BLaER1 (cell line): ENCODE data around the gene CER1.
"Not testable (repeated sequence)": the region's sequence is repeated elsewhere in the genome, so short reads cannot be mapped to it uniquely, and the experiment has no call there.

Source experiments
- H3K27ac ChIP-seq: shearing (Covaris generic); formaldehyde crosslinking; 2 replicates; pipeline ENCODE4 v1.8.1; 2022
- H3K27me3 ChIP-seq: shearing (Covaris generic); formaldehyde crosslinking; 2 replicates; pipeline ENCODE4 v1.8.1; 2022
- H3K36me3 ChIP-seq: shearing (Covaris generic); formaldehyde crosslinking; 2 replicates; pipeline ENCODE4 v1.8.1; 2022
- H3K4me1 ChIP-seq: shearing (Covaris generic); formaldehyde crosslinking; 2 replicates; pipeline ENCODE4 v1.8.1; 2022
- H3K4me2 ChIP-seq: shearing (Covaris generic); formaldehyde crosslinking; 2 replicates; pipeline ENCODE4 v1.8.1; 2022
- H3K4me3 ChIP-seq: shearing (Covaris generic); formaldehyde crosslinking; 2 replicates; pipeline ENCODE4 v1.8.1; 2022
- H3K9ac ChIP-seq: shearing (Covaris generic); formaldehyde crosslinking; 2 replicates; pipeline ENCODE4 v1.8.1; 2022
- H3K9me3 ChIP-seq: shearing (Covaris generic); formaldehyde crosslinking; 2 replicates; pipeline ENCODE4 v1.8.1; 2022
- H4K20me1 ChIP-seq: shearing (Covaris generic); formaldehyde crosslinking; 2 replicates; pipeline ENCODE4 v1.8.1; 2022
- Cebpa-rat ChIP-seq: shearing (Covaris generic); IDR thresholded peaks from 2 replicates; pipeline ENCODE4 v1.8.1; 2022

The CER1 gene

DNA sequence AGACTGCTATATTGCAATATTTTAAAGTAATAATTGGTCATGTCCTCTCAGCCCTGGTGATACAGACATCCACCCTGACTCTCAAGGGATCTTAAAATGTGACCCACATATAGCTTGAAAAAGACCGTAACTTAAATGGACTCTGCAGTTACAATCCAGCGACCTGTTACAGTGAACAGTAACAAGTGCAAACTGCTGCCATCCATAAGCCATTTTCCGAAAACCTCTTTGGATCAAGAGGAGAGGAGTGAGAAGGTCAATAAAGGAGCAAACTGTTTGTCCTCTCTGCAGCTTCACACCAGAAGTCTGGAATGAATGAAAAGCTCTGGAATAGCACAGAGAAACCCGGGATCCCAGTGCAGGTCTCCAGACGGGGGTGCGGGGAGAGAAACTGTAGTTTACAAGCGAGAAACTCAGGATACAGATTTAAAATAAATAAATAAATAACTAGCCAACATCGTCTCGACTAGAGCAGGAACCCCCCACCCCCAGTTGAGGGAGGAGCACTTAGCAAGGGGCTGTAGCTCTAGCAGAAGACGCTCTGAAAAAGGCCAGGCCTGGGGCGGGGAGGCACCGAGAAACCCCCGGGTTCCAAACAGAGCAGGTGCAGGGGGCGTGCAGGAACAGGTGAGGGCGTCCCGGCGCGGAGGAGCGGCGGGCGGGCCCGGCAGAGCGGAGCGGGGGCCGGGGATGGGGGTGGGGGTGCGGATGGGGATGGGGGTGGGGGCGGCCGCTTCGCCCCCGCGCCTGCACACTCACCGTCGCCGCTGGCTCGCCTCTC is 29.9 kb downstream of the CER1 start:
- Histone ChIP-seq H3K36me3 (peaks cover 21% of the 10 kb centered on the region), H4K20me1 (no peaks in the 10 kb centered on the region), H3K9me3 (no peaks in the 10 kb centered on the region), H3K27me3 (no peaks in the 10 kb centered on the region), H3K27ac (peak overlapping the region; percentile 87), H3K4me3 (peak overlapping the region; percentile 77), H3K4me1 (peaks cover 25% of the 10 kb centered on the region), H3K4me2 (peak overlapping the region; percentile 87), H3K9ac (peak overlapping the region; percentile 81)
- no peak for TF ChIP-seq Cebpa-rat

DNA sequence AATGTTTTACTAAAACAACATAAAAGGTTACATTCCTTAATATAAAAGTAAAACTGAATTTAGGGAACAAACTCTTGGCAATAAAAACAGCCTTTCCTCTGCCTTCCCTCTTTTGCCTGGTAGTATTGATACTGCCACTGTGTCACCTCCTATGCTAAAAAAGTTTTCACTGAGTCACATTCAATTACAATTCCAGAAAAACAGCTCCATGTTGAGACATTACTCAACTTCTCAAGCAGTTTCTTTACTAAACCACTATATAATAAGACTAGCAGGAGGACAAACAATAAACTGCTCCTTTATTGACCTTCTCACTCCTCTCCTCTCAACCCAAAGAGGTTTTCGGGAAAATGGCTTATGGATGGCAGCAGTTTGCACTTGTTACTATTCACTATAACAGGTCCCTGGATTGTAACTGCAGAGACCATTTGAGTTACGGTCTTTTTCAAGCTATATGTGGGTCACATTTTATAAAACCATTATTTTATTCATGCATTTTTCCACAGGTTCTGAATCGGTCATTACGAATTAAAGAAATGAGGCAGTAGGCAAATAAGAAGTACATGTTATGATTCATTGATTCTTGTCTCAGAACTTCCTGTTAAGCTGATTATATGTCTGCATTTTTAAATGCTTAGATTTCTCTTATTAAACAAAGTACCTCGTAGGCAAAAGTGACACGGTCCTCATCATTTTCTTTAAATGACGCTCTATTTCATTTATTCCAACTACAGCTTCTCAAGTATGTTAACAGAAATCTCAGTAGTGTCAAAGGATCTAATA is 31.4 kb downstream of the CER1 start:
- H3K4me3 ChIP-seq, result no peak overlapping the region
- H3K9me3 ChIP-seq, result peaks cover 2% of the 10 kb centered on the region; the same call in 1 of the 2 replicates
- no peak overlapping the region for H3K9ac ChIP-seq
- H3K4me1 ChIP-seq, result peaks cover 25% of the 10 kb centered on the region
- H3K4me2 ChIP-seq, result peak overlapping the region; percentile 79; the same call in 1 of the 2 replicates
- no peaks in the 10 kb centered on the region for H4K20me1 ChIP-seq
- peaks cover 35% of the 10 kb centered on the region for H3K36me3 ChIP-seq
- no peaks in the 10 kb centered on the region for H3K27me3 ChIP-seq
- H3K27ac ChIP-seq, result no peak overlapping the region
- TF ChIP-seq Cebpa-rat, result no peak

DNA sequence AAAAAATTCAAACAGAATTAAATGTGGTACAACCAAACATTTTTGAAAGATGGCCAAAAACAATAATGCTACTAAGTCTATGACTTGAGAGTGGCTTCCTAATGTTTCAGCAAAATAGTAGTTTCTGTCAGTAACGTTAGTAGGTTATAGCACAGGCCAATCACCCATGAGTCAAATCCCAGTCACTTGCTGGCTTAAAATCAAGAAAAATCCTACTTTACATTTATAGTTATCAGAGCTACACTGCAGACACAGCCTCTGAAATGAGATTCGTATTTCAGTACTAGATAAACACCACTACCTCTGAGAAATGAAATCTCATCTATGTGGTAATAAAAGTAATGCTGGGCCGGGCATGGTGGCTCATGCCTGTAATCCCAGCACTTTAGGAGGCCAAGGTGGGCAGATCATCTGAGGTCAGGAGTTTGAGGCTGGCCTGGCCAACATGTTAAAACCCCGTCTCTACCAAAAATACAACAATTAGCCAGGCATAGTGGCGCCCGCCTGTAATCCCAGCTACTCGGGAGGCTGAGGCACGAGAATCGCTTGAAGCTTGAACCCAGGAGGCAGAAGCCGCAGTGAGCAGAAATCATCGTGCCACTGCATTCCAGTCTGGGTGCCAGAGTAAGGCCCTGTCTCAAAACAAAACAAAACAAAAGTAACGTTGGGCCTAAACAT is 35.4 kb downstream of the CER1 start:
- H3K36me3 ChIP-seq, result peaks cover 42% of the 10 kb centered on the region
- no peak overlapping the region for H3K27ac ChIP-seq
- no peak overlapping the region for H3K4me3 ChIP-seq
- H3K4me1 ChIP-seq, result peaks cover 13% of the 10 kb centered on the region
- peaks cover 9% of the 10 kb centered on the region; the same call in 1 of the 2 replicates for H3K9me3 ChIP-seq
- TF ChIP-seq Cebpa-rat, result no peak
- no peaks in the 10 kb centered on the region for H3K27me3 ChIP-seq
- no peak overlapping the region for H3K4me2 ChIP-seq
- no peak overlapping the region for H3K9ac ChIP-seq
- H4K20me1 ChIP-seq, result no peaks in the 10 kb centered on the region

DNA sequence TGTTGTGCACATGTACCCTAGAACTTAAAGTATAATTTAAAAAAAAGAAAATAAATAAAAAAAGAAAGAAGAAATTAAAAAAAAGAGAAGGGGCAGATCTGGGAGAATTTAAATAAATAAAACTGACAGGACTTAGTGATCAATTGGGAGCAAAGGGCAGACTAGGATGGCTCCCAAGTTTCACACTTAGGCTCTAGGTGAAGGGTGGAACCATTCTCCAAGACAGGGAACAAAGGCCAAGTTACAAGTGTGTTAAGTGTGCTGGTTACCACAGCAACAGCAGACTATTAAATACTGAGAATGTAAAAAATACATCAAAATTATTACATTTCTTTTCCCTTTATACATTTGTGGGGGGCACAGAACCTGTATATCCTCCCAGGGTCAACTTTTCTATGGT is 36.4 kb downstream of the CER1 start:
- peaks cover 47% of the 10 kb centered on the region for H3K36me3 ChIP-seq
- no peak overlapping the region for H3K4me3 ChIP-seq
- peaks cover 3% of the 10 kb centered on the region; the same call in 1 of the 2 replicates for H3K4me1 ChIP-seq
- no peak overlapping the region for H3K9ac ChIP-seq
- H3K27ac ChIP-seq, result no peak overlapping the region
- H3K9me3 ChIP-seq, result peaks cover 9% of the 10 kb centered on the region; the same call in 1 of the 2 replicates
- TF ChIP-seq Cebpa-rat, result no peak
- H4K20me1 ChIP-seq, result no peaks in the 10 kb centered on the region
- no peaks in the 10 kb centered on the region for H3K27me3 ChIP-seq
- no peak overlapping the region for H3K4me2 ChIP-seq

GRCh38 chr9:14682616-14683015 is 39.9 kb downstream of the CER1 start:
- H3K27me3 ChIP-seq, H3K4me3 ChIP-seq, H3K9me3 ChIP-seq, H3K4me1 ChIP-seq, H3K9ac ChIP-seq, H4K20me1 ChIP-seq, H3K27ac ChIP-seq, H3K4me2 ChIP-seq: not testable (repeated sequence)
- peaks cover 27% of the 10 kb centered on the region for H3K36me3 ChIP-seq

GRCh38 chr9:14678776-14679175 is 43.8 kb downstream of the CER1 start:
- Histone ChIP-seq H4K20me1 (0 out of 2 replicates have a peak, but pooled peaks cover 6% of the 10 kb centered on the region), H3K4me2 (no peak overlapping the region), H3K4me1 (peaks cover 6% of the 10 kb centered on the region; the same call in 1 of the 2 replicates), H3K9ac (no peak overlapping the region), H3K27me3 (no peaks in the 10 kb centered on the region), H3K27ac (no peak overlapping the region), H3K36me3 (peaks cover 11% of the 10 kb centered on the region), H3K4me3 (no peak overlapping the region), H3K9me3 (no peaks in the 10 kb centered on the region)
- no peak for TF ChIP-seq Cebpa-rat

DNA sequence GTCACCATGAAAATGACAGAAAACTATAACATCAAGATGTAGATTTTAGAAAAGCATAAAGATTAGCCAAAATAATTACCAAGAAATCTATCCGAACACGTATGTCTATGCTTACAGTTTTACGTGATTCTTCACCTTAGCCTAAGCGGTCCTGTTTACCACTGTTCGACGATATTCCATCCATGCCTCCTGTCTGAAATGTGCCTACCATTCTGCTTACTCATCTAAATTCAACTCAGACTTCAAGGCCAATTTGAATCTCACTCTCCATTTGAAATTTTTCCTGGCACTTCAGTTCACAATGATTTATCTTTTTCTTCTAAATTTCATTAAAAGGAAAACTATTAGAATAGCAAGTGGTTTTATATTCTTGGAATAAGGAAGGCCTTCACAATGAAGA is 44.7 kb downstream of the CER1 start:
- Histone ChIP-seq H4K20me1 (0 out of 2 replicates have a peak, but pooled peaks cover 6% of the 10 kb centered on the region), H3K4me3 (no peak overlapping the region), H3K36me3 (peaks cover 11% of the 10 kb centered on the region), H3K4me1 (peaks cover 6% of the 10 kb centered on the region; the same call in 1 of the 2 replicates), H3K27ac (no peak overlapping the region), H3K27me3 (no peaks in the 10 kb centered on the region), H3K9me3 (no peaks in the 10 kb centered on the region), H3K9ac (no peak overlapping the region), H3K4me2 (no peak overlapping the region)
- TF ChIP-seq Cebpa-rat, result no peak

GRCh38 chr9:14677396-14677795 is 45.1 kb downstream of the CER1 start:
- H3K9me3 ChIP-seq, result no peaks in the 10 kb centered on the region
- no peak overlapping the region for H3K4me3 ChIP-seq
- H3K36me3 ChIP-seq, result peaks cover 10% of the 10 kb centered on the region
- peaks cover 6% of the 10 kb centered on the region; the same call in 1 of the 2 replicates for H3K4me1 ChIP-seq
- 0 out of 2 replicates have a peak, but pooled peaks cover 6% of the 10 kb centered on the region for H4K20me1 ChIP-seq
- H3K27me3 ChIP-seq, result no peaks in the 10 kb centered on the region
- no peak overlapping the region for H3K27ac ChIP-seq
- H3K4me2 ChIP-seq, result no peak overlapping the region
- H3K9ac ChIP-seq, result no peak overlapping the region
- TF ChIP-seq Cebpa-rat, result no peak

- Histone ChIP-seq H4K20me1 (0 out of 2 replicates have a peak, but pooled peaks cover 6% of the 10 kb centered on the region), H3K9ac (no peak overlapping the region), H3K36me3 (peaks cover 11% of the 10 kb centered on the region), H3K4me3 (no peak overlapping the region), H3K4me2 (no peak overlapping the region), H3K9me3 (peaks cover 4% of the 10 kb centered on the region; the same call in 1 of the 2 replicates), H3K27ac (no peak overlapping the region), H3K27me3 (no peaks in the 10 kb centered on the region), H3K4me1 (peaks cover 6% of the 10 kb centered on the region; the same call in 1 of the 2 replicates)
- no peak for TF ChIP-seq Cebpa-rat
Observed at GRCh38 chr9:14674630-14675029, 47.9 kb downstream of the CER1 start.
